Stimulated activated CD8-positive, alpha-beta memory T cell treated with anti-CD3 and anti-CD28 coated beads, Interleukin-15, amount 100 ng/mL, for 1 hour (primary cell): ENCODE results near the gene MBNL3.
"Not testable (repeated sequence)": the region's sequence is repeated elsewhere in the genome, so short reads cannot be mapped to it uniquely, and the experiment has no call there.

ENCODE experiments used
- DNase-seq: peaks from one replicate; pipeline ENCODE4 v3.0.0-alpha.2; 2020; ENCODE audit warnings: low read depth

The MBNL3 gene

GRCh38 chrX:132474544-132475248 lies 14.1 kb downstream of the MBNL3 start:
- DNase-seq: no peak

- DNase-seq: no peak
These were observed 16.4 kb downstream of the MBNL3 start for GRCh38 chrX:132472397-132472796.

GRCh38 chrX:132470831-132471230 lies 18.0 kb downstream of the MBNL3 start:
- DNase-seq: no peak

GRCh38 chrX:132470179-132470578 lies 18.7 kb downstream of the MBNL3 start:
- DNase-seq: no peak

GRCh38 chrX:132468454-132468853 lies 20.4 kb downstream of the MBNL3 start:
- DNase-seq: no peak

GRCh38 chrX:132467989-132468388 lies 20.8 kb downstream of the MBNL3 start:
- no peak for DNase-seq

- DNase-seq: no peak
These were observed 21.8 kb downstream of the MBNL3 start for GRCh38 chrX:132467026-132467425.

GRCh38 chrX:132463411-132463810 lies 25.4 kb downstream of the MBNL3 start:
- DNase-seq: no peak

GRCh38 chrX:132461886-132462285 lies 27.0 kb downstream of the MBNL3 start:
- no peak for DNase-seq

GRCh38 chrX:132452911-132453550 lies 35.8 kb downstream of the MBNL3 start:
- no peak for DNase-seq

- DNase-seq: not testable (repeated sequence)
These were observed 42.9 kb downstream of the MBNL3 start for GRCh38 chrX:132445909-132446308.

- no peak for DNase-seq
These were observed 43.9 kb downstream of the MBNL3 start for GRCh38 chrX:132444936-132445335.

- no peak for DNase-seq
These were observed 45.4 kb downstream of the MBNL3 start for GRCh38 chrX:132443196-132444135.

- DNase-seq: no peak
These were observed 46.1 kb downstream of the MBNL3 start for GRCh38 chrX:132442691-132443090.

- no peak for DNase-seq
These were observed 53.6 kb downstream of the MBNL3 start for GRCh38 chrX:132435222-132435621.

GRCh38 chrX:132433551-132433950 lies 55.3 kb downstream of the MBNL3 start:
- DNase-seq: no peak

GRCh38 chrX:132433001-132433400 lies 55.8 kb downstream of the MBNL3 start:
- no peak for DNase-seq

GRCh38 chrX:132428896-132429295 lies 59.9 kb downstream of the MBNL3 start:
- DNase-seq: no peak

- DNase-seq: no peak
These were observed 62.0 kb downstream of the MBNL3 start for GRCh38 chrX:132426695-132427281.

- no peak for DNase-seq
These were observed 63.0 kb downstream of the MBNL3 start for GRCh38 chrX:132425744-132426318.

GRCh38 chrX:132423323-132423722 lies 65.5 kb downstream of the MBNL3 start:
- no peak for DNase-seq

- no peak for DNase-seq
These were observed 73.8 kb downstream of the MBNL3 start for GRCh38 chrX:132415012-132415411.
